NCI-H2081 treated with DMSO at 0.1 percent for 48 hours (cell line): Measurements from ENCODE around the gene FOXP4.
A peak's percentile ranks its signal among the peaks of the same experiment; 100 is the strongest.
"Not testable (repeated sequence)": the region's sequence is repeated elsewhere in the genome, so short reads cannot be mapped to it uniquely, and the experiment has no call there.

Source experiments
- DNase-seq: peaks from one replicate; lab custom pipeline; 2025; lab: John Stamatoyannopoulos, UW

Gene FOXP4

DNA sequence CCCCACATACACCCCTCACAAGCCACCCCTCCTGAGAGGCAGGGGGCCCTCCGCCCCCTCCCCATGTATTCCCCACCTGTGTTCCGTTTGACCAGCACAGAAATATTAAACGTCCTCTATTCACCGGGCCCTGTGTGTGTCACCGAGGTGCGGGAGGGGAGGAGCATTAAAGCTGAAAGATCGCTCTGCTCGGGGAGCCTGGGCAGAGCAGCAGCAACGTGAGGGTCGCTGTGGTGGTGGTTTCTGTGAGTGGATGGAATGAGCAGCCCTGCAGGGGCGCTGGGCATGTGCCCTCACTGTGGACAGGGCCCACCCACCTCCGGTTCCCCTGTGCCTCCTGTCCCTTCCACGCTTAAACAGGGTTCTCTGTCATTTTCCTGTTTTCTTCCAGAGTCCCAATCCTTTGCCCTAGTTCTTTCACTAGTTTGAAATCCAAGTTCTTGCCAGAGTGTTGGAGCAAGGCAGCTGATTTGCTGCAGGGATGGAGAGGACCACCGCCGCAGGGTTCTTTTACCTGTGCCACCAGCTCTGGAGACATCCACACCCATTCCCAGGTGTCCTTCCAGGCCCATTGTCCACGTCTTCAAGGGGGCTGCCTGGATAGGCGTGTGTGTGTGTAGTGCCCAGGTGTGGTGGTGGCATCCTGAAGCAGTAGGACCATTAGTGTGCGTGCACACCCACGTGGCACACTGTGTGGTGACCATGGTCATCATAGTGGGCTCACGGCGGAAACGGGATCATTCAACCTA, 54.5 kb downstream of the FOXP4 start:
- DNase-seq = no peak

- DNase-seq = no peak
Observed at GRCh38 chr6:41601248-41601549, 55.0 kb downstream of the FOXP4 start.

GRCh38 chr6:41602422-41602743, 56.2 kb downstream of the FOXP4 start:
- no peak for DNase-seq

DNA sequence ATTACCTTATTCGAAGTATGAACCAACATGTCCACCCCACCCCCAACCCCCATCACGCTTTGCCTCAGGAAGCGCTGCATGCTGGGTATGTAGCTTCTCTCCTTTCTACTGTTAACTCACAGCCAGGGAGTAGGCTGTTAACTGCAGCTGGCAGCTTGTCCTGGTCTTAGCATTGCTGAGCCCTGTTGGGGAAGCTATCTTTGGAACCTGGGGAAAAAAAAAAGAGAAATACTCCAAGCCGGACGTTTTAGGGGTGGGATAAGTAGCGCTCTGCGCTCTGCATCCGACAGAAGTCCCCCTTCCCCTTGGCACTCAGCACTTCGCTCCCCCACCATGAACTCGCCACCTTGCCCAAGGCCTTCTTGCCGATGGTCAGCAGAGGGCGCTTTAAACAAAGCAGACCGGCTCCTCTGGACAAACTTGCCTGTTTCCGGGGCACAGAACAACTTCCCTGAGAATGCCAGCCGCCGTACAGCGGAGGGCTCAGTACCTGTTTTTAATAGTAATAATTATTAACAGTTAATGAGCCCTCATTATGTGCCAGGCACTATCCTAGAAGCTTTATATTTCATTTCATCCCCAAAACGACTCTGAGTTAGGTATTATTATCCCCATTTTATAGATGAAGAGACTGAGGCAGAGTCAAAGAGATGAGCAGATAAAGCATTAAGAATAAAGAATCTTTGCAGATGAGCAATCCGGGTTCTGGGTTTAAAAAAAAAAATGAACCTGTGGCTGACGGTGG, 56.9 kb downstream of the FOXP4 start:
- peak; percentile 54 for DNase-seq

- no peak for DNase-seq
Observed at GRCh38 chr6:41604006-41604405, 57.8 kb downstream of the FOXP4 start.

- no peak for DNase-seq
Observed at GRCh38 chr6:41605649-41606048, 59.5 kb downstream of the FOXP4 start.

DNA sequence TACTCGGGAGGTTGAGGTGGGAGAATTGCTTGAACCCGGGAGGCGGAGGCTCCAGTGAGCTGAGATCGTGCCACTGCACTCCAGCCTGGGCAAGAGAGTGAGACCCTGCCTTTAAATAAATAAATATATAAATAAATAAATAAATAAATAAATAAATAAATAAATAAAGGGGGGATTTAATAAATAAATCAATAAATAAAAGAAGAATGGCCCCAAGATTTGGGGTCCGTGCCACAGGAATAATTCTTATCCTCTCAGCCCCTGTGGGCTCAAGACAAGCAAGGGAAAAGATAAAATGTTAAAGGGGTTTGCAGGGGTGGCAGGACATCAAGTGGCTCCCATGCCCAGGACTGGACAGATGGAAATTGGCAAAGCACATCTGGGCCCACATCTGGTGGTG, 60.9 kb downstream of the FOXP4 start:
- no peak for DNase-seq

DNA sequence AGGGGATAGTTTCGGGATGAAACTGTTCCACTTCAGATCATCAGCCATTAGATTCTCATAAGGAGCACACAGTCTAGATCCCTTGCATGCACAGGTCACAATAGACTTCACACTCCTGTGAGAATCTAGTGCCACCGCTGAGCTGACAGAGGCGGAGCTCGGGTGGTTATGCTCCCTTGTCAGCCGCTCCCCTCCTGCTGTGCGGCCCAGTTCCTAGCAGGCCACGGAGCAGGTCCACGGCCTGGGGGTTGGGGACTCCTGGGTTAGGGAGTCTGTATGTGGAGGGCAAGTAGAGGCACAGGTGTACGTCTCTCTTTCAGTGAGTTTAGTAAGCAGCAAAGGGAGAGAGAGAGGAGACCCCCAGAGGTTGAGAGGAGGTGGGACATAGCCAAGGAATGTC, 61.6 kb downstream of the FOXP4 start:
- no peak for DNase-seq

DNA sequence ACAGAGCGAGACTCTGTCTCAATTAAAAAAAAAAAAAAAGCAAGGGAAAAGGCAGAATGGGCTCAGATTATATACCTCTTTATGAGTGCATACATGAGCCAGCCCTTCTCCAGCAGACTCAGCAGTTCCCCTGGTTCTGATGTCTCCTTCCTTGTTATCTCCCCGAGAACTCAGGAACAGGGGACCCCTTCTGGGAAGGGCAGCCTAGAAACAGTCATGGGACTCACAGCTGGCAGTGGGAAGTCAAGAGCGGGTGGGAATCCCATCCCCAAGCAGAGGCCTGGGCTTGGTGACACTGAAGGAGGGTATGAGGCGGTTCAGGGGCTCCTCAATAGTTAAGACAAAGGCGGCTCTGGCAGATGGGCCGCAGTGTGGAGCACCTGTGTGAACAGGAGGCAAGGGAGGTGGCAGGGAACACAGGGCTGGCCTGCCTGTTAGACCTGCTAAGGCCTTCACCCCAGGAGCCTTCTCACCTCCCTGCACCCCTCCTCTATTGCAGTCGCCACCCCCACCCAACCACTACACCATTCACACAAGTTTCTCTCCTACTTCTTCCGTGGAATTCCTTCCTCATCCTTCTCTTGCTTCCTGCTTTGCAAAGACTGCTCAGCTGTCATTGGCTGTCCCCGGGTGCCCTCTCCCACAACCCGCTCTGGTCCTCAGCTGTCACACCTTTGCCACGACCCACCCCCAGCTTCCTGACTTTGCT, 62.4 kb downstream of the FOXP4 start:
- no peak for DNase-seq

DNA sequence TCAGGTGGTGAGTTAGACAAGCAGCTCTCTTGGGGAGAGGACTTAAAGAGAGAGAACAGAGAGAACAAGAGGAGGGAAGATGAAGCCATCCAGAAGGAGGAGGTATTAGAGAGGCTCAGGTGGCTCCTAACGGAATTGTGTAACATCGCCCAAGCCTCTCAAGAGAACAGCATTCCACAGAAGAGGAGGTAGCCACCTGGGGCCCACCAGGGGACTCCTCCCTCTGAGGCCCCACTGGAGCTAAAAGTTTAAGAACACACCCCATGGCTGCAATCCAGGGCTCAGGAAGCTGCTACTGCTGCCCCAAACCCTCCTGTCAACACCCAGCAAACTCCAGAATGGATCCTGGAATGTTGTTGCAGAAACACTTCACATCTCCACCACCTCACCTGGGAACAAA, 68.5 kb downstream of the FOXP4 start:
- DNase-seq = no peak

GRCh38 chr6:41615311-41615710, 69.1 kb downstream of the FOXP4 start:
- DNase-seq = no peak

DNA sequence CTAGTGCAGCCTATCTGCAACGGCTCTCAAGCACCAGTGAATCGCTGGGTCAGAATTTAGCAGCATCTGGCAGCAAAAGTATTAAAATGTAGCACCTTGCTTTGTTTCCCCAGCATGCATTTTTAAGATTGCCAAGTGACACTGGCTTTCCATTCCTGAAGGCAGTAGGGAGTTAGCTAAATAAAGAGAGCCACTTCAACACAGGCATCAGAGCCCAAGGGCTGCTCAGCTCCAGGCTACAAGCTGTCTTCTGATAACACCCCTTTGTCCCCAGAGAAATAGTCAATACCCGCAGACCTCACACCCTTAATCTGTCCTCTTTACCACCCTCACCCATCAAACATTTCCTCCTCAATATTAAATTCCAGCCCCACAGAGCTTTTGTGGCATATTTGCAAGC, 72.4 kb downstream of the FOXP4 start:
- DNase-seq = no peak

GRCh38 chr6:41619193-41619592, 73.0 kb downstream of the FOXP4 start:
- not testable (repeated sequence) for DNase-seq

- DNase-seq = no peak
Observed at GRCh38 chr6:41621367-41621766, 75.2 kb downstream of the FOXP4 start.

DNA sequence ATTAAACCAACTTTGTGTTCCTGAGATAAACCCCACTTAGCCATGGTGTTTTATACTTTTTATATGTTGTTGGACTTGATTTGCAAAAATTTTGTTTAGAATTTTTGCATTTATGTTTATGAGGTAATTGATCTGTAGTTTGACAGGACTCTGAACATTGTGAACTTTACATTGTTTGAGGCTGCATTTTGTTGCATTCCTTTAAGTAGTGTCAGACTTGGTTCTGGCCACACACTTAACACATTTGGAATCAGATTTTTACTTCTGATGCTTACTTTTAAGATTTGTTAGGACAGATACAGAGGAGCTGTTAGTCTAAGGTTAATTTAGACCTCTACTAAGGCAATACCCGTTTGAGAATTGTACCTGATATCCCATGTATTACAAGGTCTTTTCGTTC, 75.6 kb downstream of the FOXP4 start:
- no peak for DNase-seq

- no peak for DNase-seq
Observed at GRCh38 chr6:41622206-41622988, 76.2 kb downstream of the FOXP4 start.

DNA sequence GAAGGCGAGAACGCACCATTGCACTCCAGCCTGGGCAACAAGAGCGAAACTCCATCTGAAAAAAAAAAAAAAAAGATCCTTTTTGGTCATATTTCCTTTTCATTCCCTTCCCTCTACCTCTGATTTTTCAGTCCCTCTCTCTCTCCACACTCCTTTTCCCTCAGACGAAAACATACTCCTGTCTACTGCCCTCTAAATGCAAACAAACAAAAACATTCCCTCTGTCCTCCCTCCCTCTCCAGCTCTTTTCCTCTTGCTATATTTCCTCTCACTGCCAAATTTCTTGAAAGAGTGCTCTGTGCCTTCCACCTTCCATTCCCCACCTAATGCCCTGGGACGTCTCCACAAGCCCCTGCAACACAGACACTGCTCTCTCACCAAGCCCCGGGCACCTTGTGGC, 77.1 kb downstream of the FOXP4 start:
- DNase-seq = no peak

DNA sequence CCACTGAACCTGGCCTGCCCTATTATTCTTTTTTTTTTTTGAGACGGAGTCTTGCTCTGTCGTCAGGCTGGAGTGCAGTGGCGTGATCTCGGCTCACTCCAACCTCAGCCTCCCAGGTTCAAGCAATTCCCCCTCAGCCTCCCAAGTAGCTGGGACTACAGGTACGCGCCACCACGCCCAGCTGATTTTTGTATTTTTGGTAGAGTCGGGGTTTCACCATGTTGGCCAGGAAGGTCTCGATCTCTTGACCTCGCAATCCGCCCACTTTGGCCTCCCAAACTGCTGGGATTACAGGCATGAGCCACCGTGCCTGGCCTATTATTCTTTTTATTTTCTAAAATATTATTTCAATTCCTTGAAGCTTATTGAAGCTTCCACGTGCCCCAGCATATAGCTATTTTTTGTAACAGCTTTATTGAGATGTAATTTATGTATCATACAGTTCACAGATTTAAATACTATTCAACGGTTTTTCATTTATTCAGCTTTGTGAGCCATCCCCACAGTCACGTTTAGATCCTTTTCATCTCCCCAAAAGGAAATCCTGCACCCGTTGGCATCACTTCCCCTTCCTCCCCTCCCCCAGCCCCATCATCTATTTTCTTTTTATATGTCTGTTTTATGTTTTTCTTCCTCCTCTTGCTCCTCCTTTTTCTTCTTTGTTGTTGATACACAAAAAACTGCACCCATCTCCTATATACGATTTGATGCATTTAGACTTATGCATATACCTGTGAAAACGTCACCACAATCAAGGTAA, 78.6 kb downstream of the FOXP4 start:
- no peak for DNase-seq

GRCh38 chr6:41625442-41625841, 79.3 kb downstream of the FOXP4 start:
- DNase-seq = no peak

GRCh38 chr6:41626022-41626421, 79.8 kb downstream of the FOXP4 start:
- no peak for DNase-seq

DNA sequence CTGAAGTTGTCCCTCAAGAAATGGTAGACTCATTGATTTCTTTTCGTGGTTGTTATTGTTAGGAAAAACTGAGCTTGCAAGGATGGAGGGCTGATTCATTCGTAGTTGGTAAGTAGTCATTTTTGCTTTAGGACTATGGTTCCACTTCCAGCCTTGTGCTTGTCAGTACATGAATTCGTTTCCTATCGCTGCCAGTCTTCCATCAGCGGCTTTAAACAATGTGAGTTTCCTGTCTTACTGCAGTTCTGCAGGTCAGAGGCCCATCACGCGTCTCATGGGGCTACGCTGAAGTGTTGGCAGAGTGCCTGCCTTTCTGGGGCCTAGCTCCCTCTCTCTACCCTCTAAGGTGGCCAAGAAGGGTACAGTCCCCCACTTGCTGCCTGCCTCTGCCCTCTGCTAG, 80.7 kb downstream of the FOXP4 start:
- no peak for DNase-seq

DNA sequence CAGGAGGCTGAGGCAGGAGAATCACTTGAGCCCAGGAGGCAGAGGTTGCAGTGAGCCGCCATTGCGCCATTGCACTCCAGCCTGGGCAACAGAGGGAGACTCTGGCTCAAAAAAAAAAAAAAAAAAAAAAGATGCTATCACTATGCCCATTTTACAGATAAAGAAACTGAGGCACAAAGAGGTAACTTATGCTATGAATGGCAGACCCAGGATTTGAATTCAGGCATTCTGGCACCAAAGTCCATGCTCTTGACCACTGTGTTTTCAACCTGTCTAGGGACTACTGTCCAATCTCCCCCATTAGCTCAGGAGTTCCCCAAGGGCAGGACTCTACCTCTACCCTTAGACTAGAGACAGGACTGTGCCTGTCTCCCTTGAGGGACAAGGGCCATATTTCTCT, 82.9 kb downstream of the FOXP4 start:
- DNase-seq = no peak
